Coronary artery (tissue), 2 donors: ENCODE data around the gene DUSP21.
A peak's percentile ranks its signal among the peaks of the same experiment; 100 is the strongest.
"Not testable (repeated sequence)": the region's sequence is repeated elsewhere in the genome, so short reads cannot be mapped to it uniquely, and the experiment has no call there.

ENCODE experiments used
- DNase-seq: peaks from one replicate; pipeline ENCODE4 v3.0.0-alpha.2; 2017; ENCODE audit warnings: low spot score
- H3K27ac ChIP-seq, 2 donors: fragments of 200-600 bp; sonication (generic); one replicate each; pipeline ENCODE4 v1.5.1; 2016 to 2019
- H3K4me3 ChIP-seq: fragments of 200-600 bp; sonication (generic); 2 replicates; pipeline ENCODE4 v1.5.1; 2016; ENCODE audit warnings: mild to moderate bottlenecking, moderate library complexity
- CTCF ChIP-seq: fragments of 200-600 bp; sonication (generic); IDR thresholded peaks from one replicate; pipeline ENCODE4 v1.5.1; 2019; ENCODE audit warnings: antibody characterized with exemption

DUSP21 gene

GRCh38 chrX:44828008-44828605 lies 15.7 kb upstream of the DUSP21 start:
- H3K4me3 ChIP-seq = no peak overlapping the region
- no peak for TF ChIP-seq CTCF
- DNase-seq = no peak
- no peak overlapping the region for H3K27ac ChIP-seq

- DNase-seq = no peak
- TF ChIP-seq CTCF = no peak
Measured at GRCh38 chrX:44829832-44830231, 14.0 kb upstream of the DUSP21 start.

GRCh38 chrX:44842550-44843317 lies 1.1 kb upstream of the DUSP21 start:
- no peak for DNase-seq
- Histone ChIP-seq H3K27ac (no peak overlapping the region), H3K4me3 (no peak overlapping the region)
- no peak for TF ChIP-seq CTCF

More at GRCh38 chrX:44829832-44830231, 14.0 kb upstream of the DUSP21 start:
- Histone ChIP-seq H3K4me3 (no peak overlapping the region), H3K27ac (no peak overlapping the region)

GRCh38 chrX:44843318-44843702 lies 511 bp upstream of the DUSP21 start:
- no peak for TF ChIP-seq CTCF
- no peak for DNase-seq
- Histone ChIP-seq H3K4me3 (no peak overlapping the region), H3K27ac (no peak overlapping the region)

GRCh38 chrX:44844204-44844603 lies 383 bp downstream of the DUSP21 start:
- no peak for DNase-seq
- H3K4me3 ChIP-seq = no peak overlapping the region
- TF ChIP-seq CTCF = no peak
- no peak overlapping the region for H3K27ac ChIP-seq

GRCh38 chrX:44850891-44851290 lies 7.1 kb downstream of the DUSP21 start:
- DNase-seq, H3K27ac ChIP-seq, H3K4me3 ChIP-seq: not testable (repeated sequence)

- peak overlapping the region; percentile 91 for H3K4me3 ChIP-seq
- no peak for TF ChIP-seq CTCF
- no peak overlapping the region for H3K27ac ChIP-seq
- no peak for DNase-seq
Measured at GRCh38 chrX:44871114-44871645, 27.4 kb downstream of the DUSP21 start.
